GM12878 (cell line): ENCODE measurements around the gene ZNF423.

Experiments
- ASH2L ChIP-seq: fragments of 300-600, 200-600 bp; sonication (generic); IDR thresholded peaks from 2 replicates; pipeline ENCODE4 v1.6.1; 2017; ENCODE audit warnings: low read depth, mild to moderate bottlenecking, borderline replicate concordance
- CEBPB ChIP-seq, 2 experiments: fragments of 150-350 bp in 1 of 2; IDR thresholded peaks; 2 replicates each; pipeline ENCODE4 v1.6.1; 2012 to 2014; ENCODE audit warnings: low read depth in 2 of 2, low read length in 2 of 2, borderline replicate concordance in 1 of 2, inconsistent platforms in 1 of 2
- CHD2 ChIP-seq: IDR thresholded peaks from 2 replicates; pipeline ENCODE4 v1.6.1; 2011; ENCODE audit warnings: low read depth, low read length, improper control_type of control experiment, borderline replicate concordance
- EZH2 ChIP-seq: IDR thresholded peaks from 2 replicates; pipeline ENCODE4 v1.6.1; 2012; ENCODE audit warnings: low read depth, mild to moderate bottlenecking, control low read depth, inconsistent platforms, low read length, borderline replicate concordance; ENCODE audit not compliant: control insufficient read depth
- FOXK2 ChIP-seq: fragments of 450-650 bp; IDR thresholded peaks from 2 replicates; pipeline ENCODE4 v1.6.1; 2017; ENCODE audit warnings: mild to moderate bottlenecking, moderate library complexity
- HDAC2 ChIP-seq: fragments of 200-600 bp; sonication (generic); IDR thresholded peaks from 2 replicates; pipeline ENCODE4 v1.6.1; 2017
- JUNB ChIP-seq: IDR thresholded peaks from 2 replicates; pipeline ENCODE4 v1.6.1; 2016; ENCODE audit warnings: antibody characterized with exemption, mild to moderate bottlenecking
- MEF2B ChIP-seq: fragments of 450-650 bp; IDR thresholded peaks from 2 replicates; pipeline ENCODE4 v1.6.1; 2018; ENCODE audit warnings: mild to moderate bottlenecking, moderate library complexity; ENCODE audit not compliant: partially characterized antibody, poor library complexity, severe bottlenecking
- RFX5 ChIP-seq: IDR thresholded peaks from 2 replicates; pipeline ENCODE4 v1.6.1; 2011; ENCODE audit warnings: low read depth, low read length, improper control_type of control experiment
- SIX5 ChIP-seq: IDR thresholded peaks from 2 replicates; pipeline ENCODE4 v1.6.1; 2011; ENCODE audit warnings: mild to moderate bottlenecking, low read depth, low read length, moderate library complexity; ENCODE audit not compliant: severe bottlenecking
- TAF1 ChIP-seq: IDR thresholded peaks from 2 replicates; pipeline ENCODE4 v1.6.1; 2011; ENCODE audit warnings: mild to moderate bottlenecking, low read depth, low read length, borderline replicate concordance
- ZSCAN29 ChIP-seq: fragments of 450-650 bp; IDR thresholded peaks from 2 replicates; pipeline ENCODE4 v1.6.1; 2017; ENCODE audit warnings: mild to moderate bottlenecking, moderate library complexity
- TF ChIP-seq, protein P1 (sequence below), 3 experiments: IDR thresholded peaks in 2 of 3; conservative IDR thresholded peaks in 1 of 3; 2 replicates each; pipeline ENCODE4 v1.5.1; 2011; ENCODE audit warnings: low read depth in 3 of 3, low read length in 3 of 3, mild to moderate bottlenecking in 3 of 3, control low read depth in 2 of 3, moderate library complexity in 2 of 3, inconsistent platforms in 1 of 3, mixed read lengths in 1 of 3; ENCODE audit not compliant: control insufficient read depth in 2 of 3, insufficient read depth in 1 of 3; ENCODE audit errors: extremely low read depth in 1 of 3

DNA sequence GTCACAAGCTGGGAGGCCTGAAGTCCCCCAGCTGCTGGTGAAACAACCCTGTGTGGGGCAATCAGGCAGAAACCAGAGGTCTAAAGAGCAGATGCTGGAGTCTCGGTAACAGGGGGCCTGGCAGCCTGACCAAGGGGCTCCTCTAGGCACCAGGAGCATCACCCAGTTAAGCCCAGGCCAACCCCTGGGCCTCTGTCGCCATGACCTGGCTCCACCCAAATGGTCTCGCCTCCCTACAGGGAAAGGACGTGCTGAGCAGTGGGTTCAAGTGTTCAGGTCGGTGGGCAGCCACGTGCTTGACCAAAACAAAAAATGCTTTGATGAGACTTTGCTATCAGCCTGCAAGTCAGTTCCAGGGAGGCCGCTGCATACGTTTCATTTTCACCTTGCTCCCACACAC lies 240.3 kb downstream of the ZNF423 start:
- TF ChIP-seq EZH2, result no peak
- TF ChIP-seq, protein P1, sequence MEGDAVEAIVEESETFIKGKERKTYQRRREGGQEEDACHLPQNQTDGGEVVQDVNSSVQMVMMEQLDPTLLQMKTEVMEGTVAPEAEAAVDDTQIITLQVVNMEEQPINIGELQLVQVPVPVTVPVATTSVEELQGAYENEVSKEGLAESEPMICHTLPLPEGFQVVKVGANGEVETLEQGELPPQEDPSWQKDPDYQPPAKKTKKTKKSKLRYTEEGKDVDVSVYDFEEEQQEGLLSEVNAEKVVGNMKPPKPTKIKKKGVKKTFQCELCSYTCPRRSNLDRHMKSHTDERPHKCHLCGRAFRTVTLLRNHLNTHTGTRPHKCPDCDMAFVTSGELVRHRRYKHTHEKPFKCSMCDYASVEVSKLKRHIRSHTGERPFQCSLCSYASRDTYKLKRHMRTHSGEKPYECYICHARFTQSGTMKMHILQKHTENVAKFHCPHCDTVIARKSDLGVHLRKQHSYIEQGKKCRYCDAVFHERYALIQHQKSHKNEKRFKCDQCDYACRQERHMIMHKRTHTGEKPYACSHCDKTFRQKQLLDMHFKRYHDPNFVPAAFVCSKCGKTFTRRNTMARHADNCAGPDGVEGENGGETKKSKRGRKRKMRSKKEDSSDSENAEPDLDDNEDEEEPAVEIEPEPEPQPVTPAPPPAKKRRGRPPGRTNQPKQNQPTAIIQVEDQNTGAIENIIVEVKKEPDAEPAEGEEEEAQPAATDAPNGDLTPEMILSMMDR (IDR thresholded peaks at IDR 0.05 in 2 of 3, conservative IDR thresholded peaks at IDR 0.05 in 1 of 3; ENCODE audit: control insufficient read depth in 2 of 3, extremely low read depth in 1 of 3, insufficient read depth in 1 of 3, low read depth in 3 of 3, low read length in 3 of 3), result no peak
- TF ChIP-seq SIX5, result no peak
- no peak for TF ChIP-seq CHD2
- TF ChIP-seq RFX5, result no peak
- TF ChIP-seq CEBPB (IDR thresholded peaks at IDR 0.05; ENCODE audit: borderline replicate concordance in 1 of 2, low read depth in 2 of 2, low read length in 2 of 2), result no peak
- TF ChIP-seq ZSCAN29, result no peak
- TF ChIP-seq ASH2L, result no peak
- TF ChIP-seq HDAC2, result no peak
- TF ChIP-seq TAF1, result no peak
- TF ChIP-seq FOXK2, result no peak
- TF ChIP-seq JUNB, result no peak
- no peak for TF ChIP-seq MEF2B
